Mammary epithelial cell (primary cell): Measurements from ENCODE around the gene COL26A1.

Experiments used
- CTCF ChIP-seq, 2 donors: IDR thresholded peaks in 1 of 2; conservative IDR thresholded peaks in 1 of 2; 2 replicates each; pipeline ENCODE4 v1.5.1; 2011 to 2012; ENCODE audit warnings: inconsistent platforms in 2 of 2, low read length in 2 of 2, mild to moderate bottlenecking in 2 of 2, control low read depth in 1 of 2, low read depth in 1 of 2; ENCODE audit not compliant: insufficient read depth in 1 of 2; ENCODE audit errors: extremely low read depth in 1 of 2
- EZH2 ChIP-seq: IDR thresholded peaks from 2 replicates; pipeline ENCODE4 v1.6.1; 2012; ENCODE audit warnings: low read length, inconsistent platforms, borderline replicate concordance

GRCh38 chr7:101532400-101533102 lies 169.9 kb downstream of the COL26A1 start:
- TF ChIP-seq CTCF (conservative IDR thresholded peaks at IDR 0.05 in 1 of 2, IDR thresholded peaks at IDR 0.05 in 1 of 2; ENCODE audit: extremely low read depth in 1 of 2, insufficient read depth in 1 of 2, low read depth in 1 of 2, low read length in 2 of 2) (no peak), EZH2 (no peak)
